Measurements from ENCODE around the gene KCNG2. TPM values are rescaled to one million over a fixed set of nuclear protein-coding genes. Genes with fewer than 3 reads are reported as not detected.

The KCNG2 gene
- total and polyA plus RNA-seq, 12 donors = 0.06 to 2.9 (median 0.50) TPM; not detected in 3

DNA sequence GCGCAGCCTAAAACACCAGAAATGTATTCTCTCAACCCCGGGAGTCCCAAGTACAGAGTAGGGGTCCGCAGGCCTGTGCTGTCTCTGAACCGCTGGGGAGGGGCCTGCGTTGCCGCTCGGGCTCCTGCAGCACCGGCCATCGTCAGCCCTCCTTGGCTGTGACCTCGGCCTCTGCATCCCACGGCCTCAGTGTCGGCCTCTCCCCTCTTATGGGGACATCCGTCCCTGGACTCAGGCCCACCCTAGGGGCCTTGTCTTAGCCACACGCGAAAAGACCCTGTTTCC lies 50.5 kb downstream of the KCNG2 start:
- intact Hi-C loops (cut with DNase I) = no loop called here
- no peaks in the 10 kb centered on the region for H3K4me1 ChIP-seq (replicated peaks in 1 of 2)
- no peaks in the 10 kb centered on the region for H3K9me3 ChIP-seq (replicated peaks in 1 of 3)
- peak in 2 of 7 donors; percentile 4 to 37 for DNase-seq
- TF ChIP-seq, protein P1, sequence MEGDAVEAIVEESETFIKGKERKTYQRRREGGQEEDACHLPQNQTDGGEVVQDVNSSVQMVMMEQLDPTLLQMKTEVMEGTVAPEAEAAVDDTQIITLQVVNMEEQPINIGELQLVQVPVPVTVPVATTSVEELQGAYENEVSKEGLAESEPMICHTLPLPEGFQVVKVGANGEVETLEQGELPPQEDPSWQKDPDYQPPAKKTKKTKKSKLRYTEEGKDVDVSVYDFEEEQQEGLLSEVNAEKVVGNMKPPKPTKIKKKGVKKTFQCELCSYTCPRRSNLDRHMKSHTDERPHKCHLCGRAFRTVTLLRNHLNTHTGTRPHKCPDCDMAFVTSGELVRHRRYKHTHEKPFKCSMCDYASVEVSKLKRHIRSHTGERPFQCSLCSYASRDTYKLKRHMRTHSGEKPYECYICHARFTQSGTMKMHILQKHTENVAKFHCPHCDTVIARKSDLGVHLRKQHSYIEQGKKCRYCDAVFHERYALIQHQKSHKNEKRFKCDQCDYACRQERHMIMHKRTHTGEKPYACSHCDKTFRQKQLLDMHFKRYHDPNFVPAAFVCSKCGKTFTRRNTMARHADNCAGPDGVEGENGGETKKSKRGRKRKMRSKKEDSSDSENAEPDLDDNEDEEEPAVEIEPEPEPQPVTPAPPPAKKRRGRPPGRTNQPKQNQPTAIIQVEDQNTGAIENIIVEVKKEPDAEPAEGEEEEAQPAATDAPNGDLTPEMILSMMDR (IDR thresholded peaks at IDR 0.05) = no peak
- TF ChIP-seq POLR2A (IDR thresholded peaks at IDR 0.05) = no peak
- 74 to 92% (median 86%) methylated on average over 15 of the region's 15 CpGs for WGBS, 4 donors
- H3K36me3 ChIP-seq (replicated peaks in 1 of 2) = no peaks in the 10 kb centered on the region
- H3K27ac ChIP-seq = no peak overlapping the region
- no peaks in the 10 kb centered on the region for H3K27me3 ChIP-seq
- H3K4me3 ChIP-seq = no peak overlapping the region

DNA sequence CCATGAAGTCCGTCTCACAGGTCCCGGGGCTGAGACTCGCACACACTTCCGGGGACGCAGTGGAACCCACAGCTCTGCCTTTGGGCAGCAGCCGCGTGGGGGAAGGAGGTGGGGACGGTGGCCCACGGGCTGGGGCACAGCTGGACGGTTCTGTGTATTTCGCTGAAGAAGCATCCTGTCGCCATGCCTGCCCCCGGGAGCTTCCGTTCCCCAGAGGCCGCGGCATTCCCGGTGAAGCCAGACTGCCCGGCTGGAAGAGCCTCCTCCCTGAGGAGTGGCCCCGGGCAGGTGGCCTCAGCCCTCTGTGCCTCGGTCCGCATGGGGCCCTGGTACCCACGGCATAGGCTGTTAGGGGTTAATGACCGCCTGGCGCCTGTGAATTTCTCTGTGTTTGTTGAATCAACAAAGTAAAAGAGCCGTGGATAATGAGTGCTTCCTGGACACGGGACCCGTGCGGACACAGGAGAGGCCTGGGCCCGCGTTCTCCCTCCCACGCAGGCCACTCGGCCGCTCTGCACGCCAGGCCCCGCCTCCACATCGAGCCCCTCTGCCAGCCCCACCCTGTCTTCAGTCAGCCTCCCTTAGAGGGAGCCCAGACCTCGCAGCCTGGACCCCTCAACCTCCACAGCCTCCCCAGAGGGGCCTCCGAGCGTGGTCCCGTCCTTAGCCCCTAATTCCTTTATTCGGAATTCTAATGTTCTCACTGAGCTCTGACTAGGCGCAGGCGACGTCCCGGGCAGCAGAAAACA lies 51.0 kb downstream of the KCNG2 start:
- peak in 2 of 7 donors; percentile 10 to 17 for DNase-seq
- Histone ChIP-seq H3K27ac (no peak overlapping the region), H3K4me3 (no peak overlapping the region), H3K27me3 (no peaks in the 10 kb centered on the region), H3K9me3 (replicated peaks in 1 of 3) (no peaks in the 10 kb centered on the region), H3K36me3 (replicated peaks in 1 of 2) (no peaks in the 10 kb centered on the region), H3K4me1 (replicated peaks in 1 of 2) (no peaks in the 10 kb centered on the region)
- TF ChIP-seq, protein P1 (IDR thresholded peaks at IDR 0.05) = no peak
- no peak for TF ChIP-seq POLR2A (IDR thresholded peaks at IDR 0.05)
- intact Hi-C loops (cut with DNase I) = no loop called here
- 71 to 80% (median 75%) methylated on average over 23 to 45 of the region's 45 CpGs for WGBS, 4 donors

DNA sequence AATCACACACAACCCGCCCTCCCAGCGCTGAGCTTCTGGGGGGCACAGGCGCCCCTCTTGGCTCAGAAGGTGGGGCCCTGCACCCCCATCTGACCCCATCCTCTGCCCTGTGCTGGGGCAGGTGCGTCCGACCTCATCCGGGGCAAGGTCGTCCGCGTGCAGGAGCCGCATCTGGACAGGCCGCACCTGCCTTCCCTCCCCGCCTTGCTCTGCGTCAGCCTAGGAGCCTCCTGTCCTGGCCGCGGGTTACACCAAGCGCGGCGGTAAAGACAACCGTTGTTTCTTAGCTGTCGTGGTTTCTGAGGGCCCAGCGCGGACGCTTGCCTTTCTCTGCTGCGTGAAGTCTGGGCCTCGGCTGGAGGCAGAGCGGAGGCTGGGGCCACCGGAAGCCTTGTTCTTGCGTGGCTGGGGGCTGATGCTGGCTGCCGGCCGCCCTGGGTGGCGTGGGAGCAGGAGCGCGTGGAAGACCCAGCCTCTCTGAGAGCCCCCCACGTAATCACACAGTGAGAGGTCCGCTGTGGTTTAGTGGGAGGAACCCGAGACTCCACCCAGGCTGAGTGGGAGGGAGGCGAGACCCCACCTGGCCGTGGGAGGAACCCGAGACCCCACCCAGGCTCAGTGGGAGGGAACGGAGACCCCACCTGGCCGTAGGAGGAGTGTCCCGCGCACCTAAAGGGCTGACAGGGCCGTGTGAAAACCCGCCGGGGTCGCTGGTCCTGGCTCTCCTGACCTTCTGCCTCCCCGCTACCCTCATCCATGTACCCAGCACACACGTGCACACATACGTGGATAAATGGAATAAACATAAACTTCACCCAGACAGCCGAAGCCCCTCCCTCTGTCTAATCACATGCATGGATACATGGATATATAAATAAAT lies 51.8 kb downstream of the KCNG2 start:
- Histone ChIP-seq H3K9me3 (replicated peaks in 1 of 3) (no peaks in the 10 kb centered on the region), H3K36me3 (replicated peaks in 1 of 2) (no peaks in the 10 kb centered on the region), H3K4me1 (replicated peaks in 1 of 2) (no peaks in the 10 kb centered on the region), H3K4me3 (no peak overlapping the region), H3K27me3 (no peaks in the 10 kb centered on the region), H3K27ac (no peak overlapping the region)
- DNase-seq = peak in 2 of 7 donors; percentile 13 to 36
- TF ChIP-seq POLR2A (IDR thresholded peaks at IDR 0.05) = no peak
- TF ChIP-seq, protein P1 (IDR thresholded peaks at IDR 0.05) = no peak
- WGBS, 4 donors = 91 to 95% (median 92%) methylated on average over 31 to 51 of the region's 51 CpGs
- intact Hi-C loops (cut with DNase I) = no loop called here

DNA sequence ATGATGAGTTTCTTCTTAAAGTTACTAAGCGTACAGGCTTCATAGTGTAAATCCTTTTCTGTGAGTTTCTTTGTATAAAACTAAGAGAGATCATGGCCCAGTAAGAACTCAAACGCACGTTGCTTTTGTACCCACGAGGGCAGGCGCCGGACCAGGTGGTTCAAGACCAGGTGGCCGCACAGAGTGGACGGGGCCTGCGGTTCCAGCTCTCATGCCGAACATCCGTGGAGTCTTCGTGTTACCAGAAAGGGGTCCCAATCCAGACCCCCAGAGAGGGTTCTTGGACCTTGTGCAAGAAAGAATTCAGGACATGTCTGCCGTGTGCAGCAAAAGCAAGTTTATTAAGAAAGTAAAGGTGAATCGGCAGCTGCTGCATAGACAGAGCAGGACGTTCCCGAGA lies 53.0 kb downstream of the KCNG2 start:
- WGBS, 4 donors = 84 to 91% (median 87%) methylated on average over 16 of the region's 16 CpGs

More for the DNA sequence above, 53.0 kb downstream of the KCNG2 start:
- H3K27me3 ChIP-seq = no peaks in the 10 kb centered on the region
- H3K27ac ChIP-seq = no peak overlapping the region
- intact Hi-C loops (cut with DNase I) = no loop called here
- DNase-seq = peak in 2 of 7 donors; percentile 11 to 38
- TF ChIP-seq POLR2A (IDR thresholded peaks at IDR 0.05) = no peak
- TF ChIP-seq, protein P1 (IDR thresholded peaks at IDR 0.05) = no peak
- H3K36me3 ChIP-seq (replicated peaks in 1 of 2) = no peaks in the 10 kb centered on the region
- H3K9me3 ChIP-seq (replicated peaks in 1 of 3) = no peaks in the 10 kb centered on the region
- no peak overlapping the region for H3K4me3 ChIP-seq
- no peaks in the 10 kb centered on the region for H3K4me1 ChIP-seq (replicated peaks in 1 of 2)
